Skeletal muscle tissue (tissue), 4 donors: ENCODE results near the gene ALPK3. TPM values are rescaled to one million over a fixed set of nuclear protein-coding genes. Genes with fewer than 3 reads are reported as not detected.

Experiments used
- H3K27ac ChIP-seq: one replicate; pipeline ENCODE4 v1.7.0; 2013; ENCODE audit warnings: mild to moderate bottlenecking, low read depth, low read length, inconsistent platforms
- H3K27me3 ChIP-seq, 3 donors: one replicate each; pipeline ENCODE4 v1.7.0; 2013; ENCODE audit warnings: low read length in 3 of 3; ENCODE audit not compliant: control insufficient read depth in 3 of 3, insufficient read depth in 3 of 3
- H3K36me3 ChIP-seq, 3 donors: one replicate each; pipeline ENCODE4 v1.7.0; 2013; ENCODE audit warnings: low read length in 3 of 3; ENCODE audit not compliant: control insufficient read depth in 3 of 3, insufficient read depth in 3 of 3
- H3K4me1 ChIP-seq, 3 donors: one replicate each; pipeline ENCODE4 v1.7.0; 2013; ENCODE audit warnings: low read length in 3 of 3, mild to moderate bottlenecking in 3 of 3; ENCODE audit not compliant: control insufficient read depth in 3 of 3, insufficient read depth in 3 of 3
- H3K4me3 ChIP-seq, 3 donors: one replicate each; pipeline ENCODE4 v1.7.0; 2013; ENCODE audit warnings: low read length in 3 of 3
- H3K9ac ChIP-seq, 3 donors: one replicate each; pipeline ENCODE4 v1.7.0; 2013; ENCODE audit warnings: low read length in 3 of 3, mild to moderate bottlenecking in 3 of 3, moderate library complexity in 2 of 3, low read depth in 1 of 3
- H3K9me3 ChIP-seq, 3 donors: one replicate each; pipeline ENCODE4 v1.7.0; 2013; ENCODE audit warnings: low read length in 3 of 3; ENCODE audit not compliant: control insufficient read depth in 3 of 3
- total RNA-seq: library from RNA; depleted of rRNA; stranded (reverse); fragments of >200 nt; gene quantifications from one replicate; pipeline ENCODE4 v1.2.3, GENCODE V29; 2014
- donor health status: Osteomylitis.

ALPK3 gene
- total RNA-seq, 1 donor from 2014 or later: 33.4 TPM

DNA sequence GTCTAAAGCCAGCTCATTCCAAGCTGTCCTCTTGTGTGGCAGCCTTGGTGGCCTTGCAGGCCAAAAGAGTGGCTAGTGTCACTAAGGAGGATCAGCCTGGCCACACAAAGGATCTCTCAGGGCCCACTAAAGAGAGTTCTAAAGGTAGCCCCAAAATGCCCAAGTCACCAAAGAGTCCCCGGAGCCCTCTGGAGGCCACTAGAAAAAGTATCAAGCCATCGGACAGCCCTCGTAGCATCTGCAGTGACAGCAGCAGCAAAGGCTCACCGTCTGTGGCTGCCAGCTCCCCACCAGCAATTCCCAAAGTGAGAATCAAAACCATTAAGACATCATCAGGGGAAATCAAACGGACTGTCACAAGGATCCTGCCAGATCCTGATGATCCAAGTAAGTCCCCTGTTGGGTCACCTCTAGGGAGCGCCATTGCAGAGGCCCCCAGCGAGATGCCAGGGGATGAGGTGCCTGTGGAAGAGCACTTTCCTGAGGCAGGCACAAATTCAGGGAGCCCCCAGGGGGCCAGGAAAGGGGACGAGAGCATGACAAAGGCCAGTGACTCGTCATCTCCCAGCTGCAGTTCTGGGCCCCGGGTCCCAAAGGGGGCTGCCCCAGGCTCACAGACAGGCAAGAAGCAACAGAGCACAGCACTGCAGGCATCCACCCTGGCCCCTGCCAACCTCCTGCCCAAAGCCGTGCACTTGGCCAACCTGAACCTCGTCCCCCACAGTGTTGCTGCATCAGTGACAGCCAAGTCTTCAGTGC, 33.5 kb upstream of the ALPK3 start:
- Histone ChIP-seq H3K9me3 (no peaks in the 10 kb centered on the region), H3K4me3 (no peak overlapping the region), H3K9ac (peak overlapping the region in 1 of 3 donors; percentile 4), H3K36me3 (peaks cover 27 to 36% (median 28%) of the 10 kb centered on the region in 3 donors), H3K27ac (peak overlapping the region; percentile 82), H3K27me3 (no peaks in the 10 kb centered on the region), H3K4me1 (peaks cover 27 to 35% (median 35%) of the 10 kb centered on the region in 3 donors)

GRCh38 chr15:84784262-84784661, 32.9 kb upstream of the ALPK3 start:
- Histone ChIP-seq H3K36me3 (peaks cover 27 to 35% (median 28%) of the 10 kb centered on the region in 3 donors), H3K4me1 (peaks cover 27 to 35% (median 35%) of the 10 kb centered on the region in 3 donors), H3K4me3 (no peak overlapping the region), H3K27ac (peak overlapping the region; percentile 82), H3K9ac (peak overlapping the region in 1 of 3 donors; percentile 47), H3K9me3 (no peaks in the 10 kb centered on the region), H3K27me3 (no peaks in the 10 kb centered on the region)

DNA sequence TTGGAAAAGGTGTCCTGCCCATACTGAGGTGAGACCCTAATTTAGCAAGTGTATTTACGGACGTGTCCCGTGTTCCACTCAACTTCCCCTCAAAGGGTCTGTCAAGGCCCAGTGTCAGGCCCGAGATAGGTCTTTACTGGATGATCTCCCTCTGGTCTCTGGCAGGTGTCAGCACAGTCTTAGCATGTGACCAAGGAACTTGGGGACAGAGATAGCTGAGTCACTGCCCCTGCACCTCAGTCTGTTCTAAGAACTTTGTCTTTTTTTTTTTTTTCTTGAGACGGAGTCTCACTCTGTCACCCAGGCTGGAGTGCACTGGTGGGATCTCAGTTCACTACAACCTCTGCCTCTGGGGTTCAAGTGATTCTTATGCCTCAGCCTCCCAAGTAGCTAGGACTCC, 32.1 kb upstream of the ALPK3 start:
- H3K9me3 ChIP-seq: no peaks in the 10 kb centered on the region
- H3K9ac ChIP-seq: peak overlapping the region in 1 of 3 donors; percentile 74
- peak overlapping the region; percentile 82 for H3K27ac ChIP-seq
- H3K27me3 ChIP-seq: no peaks in the 10 kb centered on the region
- H3K36me3 ChIP-seq: peaks cover 27 to 35% (median 28%) of the 10 kb centered on the region in 3 donors
- H3K4me3 ChIP-seq: no peak overlapping the region
- peaks cover 27 to 35% (median 35%) of the 10 kb centered on the region in 3 donors for H3K4me1 ChIP-seq

DNA sequence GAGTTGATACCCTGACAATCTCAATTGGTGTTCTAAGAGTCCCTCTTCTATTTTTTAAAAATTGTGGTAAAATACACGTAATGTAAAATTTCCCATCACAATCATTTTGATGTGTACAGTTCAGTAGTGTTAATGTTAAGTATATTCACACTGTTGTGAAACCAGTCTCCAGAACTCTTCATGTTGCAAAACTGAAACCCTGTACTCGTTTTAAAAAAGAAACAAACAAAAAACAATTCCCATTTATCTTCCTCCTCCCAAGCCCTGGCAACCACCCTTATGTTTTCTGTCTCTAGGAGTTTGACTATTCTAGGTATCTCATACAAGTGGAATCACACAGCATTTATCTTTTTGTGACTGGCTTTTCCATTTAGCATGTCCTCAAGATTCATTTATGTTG, 28.7 kb upstream of the ALPK3 start:
- H3K4me1 ChIP-seq: peaks cover 27 to 40% (median 32%) of the 10 kb centered on the region in 3 donors
- no peak overlapping the region for H3K4me3 ChIP-seq
- H3K27me3 ChIP-seq: no peaks in the 10 kb centered on the region
- no peak overlapping the region for H3K27ac ChIP-seq
- H3K9ac ChIP-seq: no peak overlapping the region
- H3K9me3 ChIP-seq: no peaks in the 10 kb centered on the region
- peaks cover 25 to 40% (median 33%) of the 10 kb centered on the region in 3 donors for H3K36me3 ChIP-seq

GRCh38 chr15:84789762-84790161, 27.4 kb upstream of the ALPK3 start:
- Histone ChIP-seq H3K9ac (no peak overlapping the region), H3K27me3 (no peaks in the 10 kb centered on the region), H3K27ac (no peak overlapping the region), H3K4me3 (no peak overlapping the region), H3K36me3 (peaks cover 14 to 31% (median 24%) of the 10 kb centered on the region in 3 donors), H3K4me1 (peaks cover 27 to 36% (median 27%) of the 10 kb centered on the region in 3 donors), H3K9me3 (no peaks in the 10 kb centered on the region)

GRCh38 chr15:84790676-84791075, 26.5 kb upstream of the ALPK3 start:
- no peak overlapping the region for H3K9ac ChIP-seq
- peaks cover 18 to 27% (median 22%) of the 10 kb centered on the region in 3 donors for H3K4me1 ChIP-seq
- H3K4me3 ChIP-seq: no peak overlapping the region
- no peaks in the 10 kb centered on the region for H3K27me3 ChIP-seq
- H3K36me3 ChIP-seq: peaks cover 12 to 28% (median 25%) of the 10 kb centered on the region in 3 donors
- H3K9me3 ChIP-seq: no peaks in the 10 kb centered on the region
- H3K27ac ChIP-seq: no peak overlapping the region

- H3K9ac ChIP-seq: no peak overlapping the region
- H3K4me3 ChIP-seq: no peak overlapping the region
- no peaks in the 10 kb centered on the region for H3K9me3 ChIP-seq
- H3K36me3 ChIP-seq: peaks cover 12 to 25% (median 23%) of the 10 kb centered on the region in 3 donors
- H3K27ac ChIP-seq: no peak overlapping the region
- no peaks in the 10 kb centered on the region for H3K27me3 ChIP-seq
- peaks cover 8 to 18% (median 13%) of the 10 kb centered on the region in 3 donors for H3K4me1 ChIP-seq
Observed at GRCh38 chr15:84791763-84792162, 25.4 kb upstream of the ALPK3 start.

GRCh38 chr15:84793431-84794161, 23.6 kb upstream of the ALPK3 start:
- Histone ChIP-seq H3K4me3 (no peak overlapping the region), H3K9ac (no peak overlapping the region), H3K4me1 (peaks cover 0 to 4% (median 3%) of the 10 kb centered on the region in 3 donors), H3K27me3 (no peaks in the 10 kb centered on the region), H3K36me3 (peaks cover 27 to 40% (median 37%) of the 10 kb centered on the region in 3 donors), H3K9me3 (no peaks in the 10 kb centered on the region), H3K27ac (no peak overlapping the region)

DNA sequence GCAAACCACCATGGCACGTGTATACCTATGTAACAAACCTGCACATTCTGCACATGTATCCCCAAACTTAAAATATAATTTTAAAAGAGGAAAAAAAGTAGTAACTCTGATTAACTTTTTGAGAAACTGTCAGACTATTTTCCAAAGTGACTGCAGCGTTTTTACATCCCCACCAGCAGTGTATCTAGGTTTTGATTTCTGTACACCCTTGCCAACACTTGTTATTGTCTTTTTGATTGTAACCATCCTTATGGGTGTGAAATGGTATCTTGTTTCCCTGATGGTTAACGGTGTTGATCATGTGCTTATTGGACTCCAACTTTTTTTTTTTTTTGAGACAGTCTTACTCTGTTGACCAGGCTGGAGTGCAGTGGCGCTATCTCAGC, 23.0 kb upstream of the ALPK3 start:
- Histone ChIP-seq H3K9me3 (no peaks in the 10 kb centered on the region), H3K4me1 (peaks cover 0 to 4% (median 3%) of the 10 kb centered on the region in 3 donors), H3K4me3 (no peak overlapping the region), H3K27me3 (no peaks in the 10 kb centered on the region), H3K36me3 (peaks cover 33 to 45% (median 43%) of the 10 kb centered on the region in 3 donors), H3K9ac (no peak overlapping the region), H3K27ac (no peak overlapping the region)

DNA sequence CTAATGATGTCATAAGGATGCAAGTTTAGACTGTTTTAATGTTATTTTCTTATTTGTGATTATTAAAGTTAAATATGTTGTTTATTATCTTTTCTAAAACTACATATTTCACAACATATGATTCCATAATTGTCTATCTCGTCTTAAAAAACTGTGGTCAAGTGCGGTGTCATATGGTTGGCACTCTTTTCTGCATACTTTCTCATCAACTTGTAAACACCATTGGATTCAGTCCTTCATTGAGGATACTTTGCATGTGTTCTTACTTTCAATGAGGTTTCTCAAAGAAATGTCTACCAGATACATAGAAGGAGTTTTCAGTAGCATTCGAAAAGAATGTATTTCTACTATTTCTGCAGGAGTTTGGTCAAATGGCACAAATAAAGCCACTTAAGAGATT, 22.0 kb upstream of the ALPK3 start:
- no peak overlapping the region for H3K27ac ChIP-seq
- no peak overlapping the region for H3K4me3 ChIP-seq
- peaks cover 43 to 54% (median 53%) of the 10 kb centered on the region in 3 donors for H3K36me3 ChIP-seq
- no peak overlapping the region for H3K9ac ChIP-seq
- H3K4me1 ChIP-seq: peaks cover 0 to 5% (median 4%) of the 10 kb centered on the region in 3 donors
- no peaks in the 10 kb centered on the region for H3K27me3 ChIP-seq
- H3K9me3 ChIP-seq: no peaks in the 10 kb centered on the region
